Measurements from ENCODE around the gene CHD5.

CHD5 gene

DNA sequence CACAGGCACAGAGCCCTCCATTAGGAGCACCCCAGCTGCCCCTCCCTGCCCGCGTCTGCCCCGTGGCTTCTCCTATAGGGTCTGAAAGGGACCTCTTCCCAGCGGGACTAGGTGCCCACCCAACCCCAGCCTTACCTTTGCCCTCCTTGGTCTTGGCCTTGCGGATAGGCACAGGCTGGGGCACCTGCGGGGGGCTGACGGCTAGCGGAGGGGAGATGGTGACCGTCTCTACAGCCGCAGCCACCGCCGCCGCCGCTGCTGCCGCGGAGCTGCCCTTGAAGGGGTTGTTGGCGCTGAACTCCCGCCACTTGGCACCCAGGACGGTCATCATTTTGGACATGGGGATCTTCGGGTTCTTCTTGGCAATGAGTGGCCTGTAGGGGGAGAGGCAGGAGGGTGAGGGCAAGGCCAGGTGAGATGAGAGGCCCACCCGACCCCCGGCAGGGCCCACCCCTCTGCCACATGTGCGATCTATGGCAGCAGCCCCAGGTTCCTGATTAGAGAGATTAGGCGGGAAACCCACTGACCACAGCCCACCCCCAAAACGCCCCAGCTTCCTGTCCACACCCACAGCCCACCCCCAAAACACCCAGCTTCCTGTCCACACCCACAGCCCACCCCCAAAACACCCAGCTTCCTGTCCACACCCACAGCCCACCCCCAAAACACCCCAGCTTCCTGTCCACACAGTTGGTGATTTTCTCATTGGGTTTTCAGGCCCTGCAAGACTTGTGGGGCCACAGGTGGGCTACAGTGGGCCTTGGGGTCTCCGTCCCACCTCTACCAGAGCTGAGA, 25.4 kb downstream of the CHD5 start:
- no peak for DNase-seq (ENCODE audit: low read depth)

- DNase-seq (ENCODE audit: low read depth) = no peak
These were observed 27.2 kb downstream of the CHD5 start for GRCh38 chr1:6152882-6153281.

GRCh38 chr1:6152181-6152580, 27.9 kb downstream of the CHD5 start:
- DNase-seq (ENCODE audit: low read depth) = no peak

GRCh38 chr1:6151291-6151822, 28.8 kb downstream of the CHD5 start:
- DNase-seq (ENCODE audit: low read depth) = no peak

DNA sequence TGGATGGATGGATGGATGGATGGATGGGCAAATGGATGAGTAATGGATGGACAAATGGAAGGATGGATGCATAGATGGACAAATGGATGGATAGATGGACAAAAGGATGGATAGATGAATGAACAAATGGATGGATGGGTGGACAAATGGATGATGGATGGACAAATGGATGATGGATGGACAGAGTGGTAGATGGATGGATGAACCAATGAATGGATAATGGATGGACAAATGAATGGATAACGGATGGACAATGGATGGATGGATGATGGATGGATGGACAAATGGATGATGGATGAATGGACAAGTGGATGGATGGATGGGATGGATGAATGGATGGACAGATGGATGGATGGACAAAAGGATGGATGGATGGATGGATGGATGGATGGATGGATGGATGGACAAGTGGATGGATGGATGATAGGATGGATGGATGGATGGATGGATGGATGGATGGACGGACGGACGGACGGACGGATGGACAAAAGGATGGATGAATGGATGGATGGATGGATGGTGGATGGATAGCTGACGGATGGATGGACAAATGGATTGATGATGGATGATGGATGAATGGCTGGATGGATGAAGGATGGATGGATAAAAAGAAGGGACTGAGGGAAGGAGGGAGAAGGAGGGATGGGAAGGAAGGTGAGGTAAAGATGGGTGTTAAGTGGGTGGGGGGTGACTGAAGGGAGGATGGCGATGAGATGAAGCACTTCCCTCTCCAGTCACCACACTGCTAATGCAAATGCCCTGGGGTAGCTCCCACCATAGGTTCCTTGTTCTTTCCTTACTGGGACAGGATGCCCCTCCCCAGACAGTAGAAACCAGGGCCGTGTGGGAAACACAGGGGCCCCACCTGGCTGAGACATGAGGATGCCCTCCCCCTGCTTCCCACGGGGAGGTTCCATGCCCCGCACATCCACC, 29.8 kb downstream of the CHD5 start:
- DNase-seq (ENCODE audit: low read depth) = no peak

GRCh38 chr1:6149597-6149996, 30.5 kb downstream of the CHD5 start:
- DNase-seq (ENCODE audit: low read depth) = no peak

DNA sequence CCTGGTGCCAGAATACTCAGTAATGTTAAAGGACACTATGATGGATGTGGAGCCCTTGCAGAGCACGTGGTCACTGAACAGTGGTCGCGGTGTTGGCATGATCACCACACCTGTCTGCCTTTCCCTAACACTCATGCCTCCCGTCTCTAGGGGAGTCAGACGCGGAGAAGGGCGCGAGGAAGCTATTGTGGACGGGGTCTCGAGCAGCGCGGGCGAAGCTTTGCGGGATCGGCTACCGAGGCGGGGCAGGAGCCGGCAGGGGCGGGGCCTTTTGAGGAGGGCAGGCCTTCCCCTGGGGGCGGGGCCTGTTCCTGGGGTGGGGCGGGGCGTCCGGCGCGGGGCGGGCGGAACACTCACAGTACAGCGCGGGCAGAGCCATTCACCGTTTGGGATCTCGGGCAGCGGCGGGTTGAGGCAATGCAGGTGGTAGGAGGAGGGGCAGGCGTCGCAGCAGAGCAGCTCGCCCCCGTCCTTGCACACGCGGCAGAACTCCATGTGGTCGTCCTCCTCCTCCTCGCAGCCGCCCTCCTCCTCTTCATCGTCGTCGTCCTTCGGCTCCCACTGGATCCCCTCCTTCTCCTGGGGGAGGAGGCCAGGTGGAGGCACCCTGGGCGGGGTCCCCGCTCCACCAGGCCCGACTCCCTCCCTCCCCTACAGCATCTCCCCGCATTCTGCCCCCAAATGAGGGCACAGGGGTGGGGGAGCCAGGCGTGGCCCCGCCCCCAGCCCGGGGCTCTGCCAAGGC, 31.5 kb downstream of the CHD5 start:
- no peak for DNase-seq (ENCODE audit: low read depth)

DNA sequence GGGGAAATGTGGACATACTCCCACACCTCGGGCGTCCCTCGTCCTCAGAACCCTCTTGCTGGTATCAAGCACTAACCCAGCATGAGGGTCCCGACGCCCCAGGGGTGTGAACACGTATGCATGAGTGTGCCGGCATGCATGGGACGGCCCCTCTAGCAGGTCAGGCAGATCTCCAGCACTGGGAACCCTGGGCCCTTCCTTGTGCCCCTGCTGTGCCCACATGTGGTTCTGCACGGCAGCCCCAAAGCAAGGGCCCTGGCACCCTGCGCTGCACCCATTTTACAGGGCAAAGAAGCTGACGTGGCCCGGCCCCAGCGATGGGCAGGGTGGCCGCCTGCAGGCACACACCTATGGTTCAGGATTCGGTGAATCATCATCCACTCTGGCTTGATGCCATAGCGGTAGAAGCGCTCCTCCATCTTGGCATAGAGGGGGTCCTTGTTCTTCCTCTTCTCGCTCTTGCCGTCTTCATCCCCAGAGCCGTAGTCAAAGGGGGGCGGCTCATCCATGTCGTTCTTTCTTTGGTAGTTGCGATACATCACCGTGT, 34.2 kb downstream of the CHD5 start:
- DNase-seq (ENCODE audit: low read depth) = no peak

GRCh38 chr1:6145396-6145750, 34.7 kb downstream of the CHD5 start:
- DNase-seq (ENCODE audit: low read depth) = no peak

- no peak for DNase-seq (ENCODE audit: low read depth)
These were observed 35.3 kb downstream of the CHD5 start for GRCh38 chr1:6144647-6145395.

- DNase-seq (ENCODE audit: low read depth) = no peak
These were observed 35.9 kb downstream of the CHD5 start for GRCh38 chr1:6144175-6144574.

DNA sequence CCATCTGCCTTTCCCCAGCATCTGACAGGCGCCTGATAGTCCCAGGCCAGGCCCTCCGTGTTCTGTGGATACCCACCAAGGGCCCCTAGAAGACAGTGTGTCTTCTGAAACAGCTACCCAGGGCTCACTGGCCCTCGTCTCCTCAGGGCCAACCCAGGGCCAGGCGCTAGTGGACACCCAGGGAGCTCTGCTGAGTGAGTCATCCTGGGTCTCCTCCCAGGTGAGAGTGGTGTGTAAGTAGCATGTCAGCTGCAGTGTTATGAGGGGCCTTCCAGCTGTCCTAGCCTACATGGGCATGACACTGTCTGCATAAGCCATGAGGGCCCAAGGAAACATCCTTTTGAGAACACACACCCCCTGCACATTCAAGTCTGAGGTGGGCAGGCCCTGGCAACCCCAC, 36.7 kb downstream of the CHD5 start:
- DNase-seq (ENCODE audit: low read depth) = no peak

GRCh38 chr1:6142734-6143133, 37.4 kb downstream of the CHD5 start:
- DNase-seq (ENCODE audit: low read depth) = no peak

DNA sequence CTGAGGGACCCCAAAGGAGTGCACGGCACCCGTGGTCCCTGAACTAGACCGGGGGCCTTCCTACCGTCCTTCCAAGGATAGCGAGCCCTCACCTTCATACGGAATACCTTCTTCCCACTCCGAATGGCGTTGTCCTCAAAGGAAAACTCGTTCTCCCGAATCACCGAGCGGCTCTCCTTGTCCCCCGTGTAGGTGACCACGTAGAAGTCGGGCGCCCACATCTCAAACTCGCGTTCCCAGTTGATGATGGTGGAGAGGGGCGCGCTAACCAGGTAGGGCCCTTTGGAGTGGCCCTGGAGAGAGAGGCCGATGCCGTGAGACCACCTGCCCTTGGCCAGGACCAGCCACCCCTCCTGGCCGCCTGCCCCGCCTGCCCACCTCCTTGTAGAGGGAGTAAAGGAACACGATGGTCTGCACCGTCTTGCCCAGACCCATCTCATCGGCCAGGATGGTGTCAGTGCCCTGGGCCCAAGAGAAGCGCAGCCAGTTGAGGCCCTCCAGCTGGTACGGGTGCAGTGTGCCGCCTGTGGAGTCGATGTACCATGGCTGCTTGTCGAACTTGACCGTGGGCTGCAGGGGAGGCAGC, 38.0 kb downstream of the CHD5 start:
- DNase-seq (ENCODE audit: low read depth) = no peak

- no peak for DNase-seq (ENCODE audit: low read depth)
These were observed 38.5 kb downstream of the CHD5 start for GRCh38 chr1:6141592-6141991.

DNA sequence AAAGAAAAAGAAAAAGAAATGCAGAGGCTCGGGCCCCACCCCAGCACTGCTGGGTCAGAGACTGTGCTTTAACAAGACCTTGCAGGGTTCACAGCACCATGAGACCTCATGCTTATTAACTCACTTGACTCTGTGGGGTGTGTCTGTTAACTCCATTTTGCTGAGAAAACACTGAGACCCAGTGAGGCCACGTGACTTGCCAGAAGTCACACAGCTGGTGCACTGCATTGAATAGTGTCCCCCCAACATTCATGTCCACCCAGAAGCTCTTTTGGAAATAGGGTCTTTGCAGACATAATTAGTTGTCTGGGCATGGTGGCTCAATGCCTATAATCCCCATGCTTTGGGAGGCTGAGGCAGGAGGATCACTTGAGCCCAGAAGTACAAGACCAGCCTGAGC, 39.7 kb downstream of the CHD5 start:
- DNase-seq (ENCODE audit: low read depth) = no peak

- no peak for DNase-seq (ENCODE audit: low read depth)
These were observed 42.4 kb downstream of the CHD5 start for GRCh38 chr1:6137758-6138157.

GRCh38 chr1:6136516-6137220, 43.5 kb downstream of the CHD5 start:
- no peak for DNase-seq (ENCODE audit: low read depth)

GRCh38 chr1:6134741-6135510, 45.2 kb downstream of the CHD5 start:
- DNase-seq (ENCODE audit: low read depth) = no peak

All from GM04503 (cell line).